Measurements from ENCODE around the gene ELSPBP1. TPM values are rescaled to one million over a fixed set of nuclear protein-coding genes. Genes with fewer than 3 reads are reported as not detected.

Gene ELSPBP1
- total and polyA plus RNA-seq, 4 donors, result not detected

DNA sequence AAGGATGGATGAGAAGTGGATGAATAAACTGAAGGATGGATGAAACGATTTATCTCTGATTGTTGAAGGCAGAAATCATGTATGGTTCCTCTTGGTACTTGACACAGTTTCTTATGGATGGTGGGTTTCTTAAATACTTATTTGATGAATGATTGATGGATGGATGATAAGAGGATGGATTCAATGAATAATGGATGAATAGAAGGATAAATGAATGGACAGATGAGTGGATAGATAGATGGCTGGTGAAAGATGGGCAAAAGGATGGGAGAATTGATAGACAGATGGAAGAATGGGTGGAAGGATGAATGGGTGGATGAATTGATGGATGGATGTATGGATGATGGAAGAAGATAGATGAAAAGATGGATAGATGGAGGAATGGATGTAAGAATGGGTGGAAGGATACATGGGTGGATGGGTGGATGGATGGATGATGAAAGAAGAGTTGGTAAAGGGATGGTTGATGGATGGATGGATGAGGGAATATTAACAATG is 1.8 kb downstream of the ELSPBP1 start:
- Histone ChIP-seq H3K4me1 (ENCODE audit: control insufficient read depth in 4 of 4, insufficient read depth in 4 of 4, low read length in 3 of 4) (no peaks in the 10 kb centered on the region), H3K9ac (ENCODE audit: low read depth in 1 of 2, low read length in 2 of 2) (no peak overlapping the region), H3K4me3 (ENCODE audit: low read depth in 1 of 3, low read length in 3 of 3) (no peak overlapping the region), H3K27me3 (ENCODE audit: control insufficient read depth in 4 of 4, insufficient read depth in 4 of 4, low read length in 3 of 4) (peaks cover 0 to 5% (median 0%) of the 10 kb centered on the region in 4 donors), H3K36me3 (ENCODE audit: control insufficient read depth in 4 of 4, insufficient read depth in 3 of 4, low read depth in 1 of 4, low read length in 3 of 4) (no peaks in the 10 kb centered on the region), H3K9me3 (ENCODE audit: control insufficient read depth in 4 of 4, low read length in 3 of 4) (no peaks in the 10 kb centered on the region), H3K27ac (ENCODE audit: low read depth in 1 of 2, low read length in 2 of 2) (no peak overlapping the region)
- DNase-seq (ENCODE audit: low spot score), result no peak
- WGBS, result 48% methylated on average over 1 of the region's 1 CpG
- TF ChIP-seq, protein P1, sequence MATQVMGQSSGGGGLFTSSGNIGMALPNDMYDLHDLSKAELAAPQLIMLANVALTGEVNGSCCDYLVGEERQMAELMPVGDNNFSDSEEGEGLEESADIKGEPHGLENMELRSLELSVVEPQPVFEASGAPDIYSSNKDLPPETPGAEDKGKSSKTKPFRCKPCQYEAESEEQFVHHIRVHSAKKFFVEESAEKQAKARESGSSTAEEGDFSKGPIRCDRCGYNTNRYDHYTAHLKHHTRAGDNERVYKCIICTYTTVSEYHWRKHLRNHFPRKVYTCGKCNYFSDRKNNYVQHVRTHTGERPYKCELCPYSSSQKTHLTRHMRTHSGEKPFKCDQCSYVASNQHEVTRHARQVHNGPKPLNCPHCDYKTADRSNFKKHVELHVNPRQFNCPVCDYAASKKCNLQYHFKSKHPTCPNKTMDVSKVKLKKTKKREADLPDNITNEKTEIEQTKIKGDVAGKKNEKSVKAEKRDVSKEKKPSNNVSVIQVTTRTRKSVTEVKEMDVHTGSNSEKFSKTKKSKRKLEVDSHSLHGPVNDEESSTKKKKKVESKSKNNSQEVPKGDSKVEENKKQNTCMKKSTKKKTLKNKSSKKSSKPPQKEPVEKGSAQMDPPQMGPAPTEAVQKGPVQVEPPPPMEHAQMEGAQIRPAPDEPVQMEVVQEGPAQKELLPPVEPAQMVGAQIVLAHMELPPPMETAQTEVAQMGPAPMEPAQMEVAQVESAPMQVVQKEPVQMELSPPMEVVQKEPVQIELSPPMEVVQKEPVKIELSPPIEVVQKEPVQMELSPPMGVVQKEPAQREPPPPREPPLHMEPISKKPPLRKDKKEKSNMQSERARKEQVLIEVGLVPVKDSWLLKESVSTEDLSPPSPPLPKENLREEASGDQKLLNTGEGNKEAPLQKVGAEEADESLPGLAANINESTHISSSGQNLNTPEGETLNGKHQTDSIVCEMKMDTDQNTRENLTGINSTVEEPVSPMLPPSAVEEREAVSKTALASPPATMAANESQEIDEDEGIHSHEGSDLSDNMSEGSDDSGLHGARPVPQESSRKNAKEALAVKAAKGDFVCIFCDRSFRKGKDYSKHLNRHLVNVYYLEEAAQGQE (IDR thresholded peaks at IDR 0.05), result no peak
- TF ChIP-seq RAD21 (IDR thresholded peaks at IDR 0.05), result no peak
- TF ChIP-seq RXRA (IDR thresholded peaks at IDR 0.05), result no peak
- TF ChIP-seq EGR1 (IDR thresholded peaks at IDR 0.05; ENCODE audit: low read depth in 2 of 2), result no peak
- TF ChIP-seq FOXA1 (IDR thresholded peaks at IDR 0.05), result no peak
- no peak for TF ChIP-seq JUND (IDR thresholded peaks at IDR 0.05)
- no peak for TF ChIP-seq TAF1 (conservative IDR thresholded peaks at IDR 0.05)
- no peak for TF ChIP-seq HNF4A (conservative IDR thresholded peaks at IDR 0.05)
- no peak for TF ChIP-seq YY1 (IDR thresholded peaks at IDR 0.05)
- TF ChIP-seq, protein P2, sequence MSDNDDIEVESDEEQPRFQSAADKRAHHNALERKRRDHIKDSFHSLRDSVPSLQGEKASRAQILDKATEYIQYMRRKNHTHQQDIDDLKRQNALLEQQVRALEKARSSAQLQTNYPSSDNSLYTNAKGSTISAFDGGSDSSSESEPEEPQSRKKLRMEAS (IDR thresholded peaks at IDR 0.05), result no peak

DNA sequence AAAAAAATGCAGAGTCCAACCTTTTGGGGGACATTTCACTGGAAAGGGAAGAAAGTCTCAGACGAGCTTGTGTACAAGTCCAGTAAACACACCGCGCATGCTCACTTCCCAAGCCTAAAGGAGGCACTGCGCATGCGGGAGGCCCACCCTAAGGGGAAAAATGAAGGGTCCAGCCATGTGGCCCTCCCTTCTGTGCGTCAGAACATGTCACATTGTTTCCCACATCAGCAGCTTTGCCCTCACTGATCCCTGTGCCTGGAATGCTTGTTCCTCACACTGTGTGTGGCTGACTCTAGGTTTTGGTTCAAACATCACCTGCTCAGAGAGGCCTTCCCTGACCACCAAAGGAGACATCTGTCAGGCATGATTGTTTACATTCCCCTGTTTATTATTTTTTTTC is 4.4 kb downstream of the ELSPBP1 start:
- Histone ChIP-seq H3K36me3 (ENCODE audit: control insufficient read depth in 4 of 4, insufficient read depth in 3 of 4, low read depth in 1 of 4, low read length in 3 of 4) (no peaks in the 10 kb centered on the region), H3K4me3 (ENCODE audit: low read depth in 1 of 3, low read length in 3 of 3) (no peak overlapping the region), H3K4me1 (ENCODE audit: control insufficient read depth in 4 of 4, insufficient read depth in 4 of 4, low read length in 3 of 4) (no peaks in the 10 kb centered on the region), H3K9ac (ENCODE audit: low read depth in 1 of 2, low read length in 2 of 2) (no peak overlapping the region), H3K9me3 (ENCODE audit: control insufficient read depth in 4 of 4, low read length in 3 of 4) (no peaks in the 10 kb centered on the region), H3K27me3 (ENCODE audit: control insufficient read depth in 4 of 4, insufficient read depth in 4 of 4, low read length in 3 of 4) (peaks cover 0 to 5% (median 0%) of the 10 kb centered on the region in 4 donors), H3K27ac (ENCODE audit: low read depth in 1 of 2, low read length in 2 of 2) (no peak overlapping the region)
- DNase-seq (ENCODE audit: low spot score), result no peak
- 76% methylated on average over 6 of the region's 6 CpGs for WGBS
- TF ChIP-seq JUND (IDR thresholded peaks at IDR 0.05), result no peak
- TF ChIP-seq HNF4G (IDR thresholded peaks at IDR 0.05), result no peak
- TF ChIP-seq, protein P3, sequence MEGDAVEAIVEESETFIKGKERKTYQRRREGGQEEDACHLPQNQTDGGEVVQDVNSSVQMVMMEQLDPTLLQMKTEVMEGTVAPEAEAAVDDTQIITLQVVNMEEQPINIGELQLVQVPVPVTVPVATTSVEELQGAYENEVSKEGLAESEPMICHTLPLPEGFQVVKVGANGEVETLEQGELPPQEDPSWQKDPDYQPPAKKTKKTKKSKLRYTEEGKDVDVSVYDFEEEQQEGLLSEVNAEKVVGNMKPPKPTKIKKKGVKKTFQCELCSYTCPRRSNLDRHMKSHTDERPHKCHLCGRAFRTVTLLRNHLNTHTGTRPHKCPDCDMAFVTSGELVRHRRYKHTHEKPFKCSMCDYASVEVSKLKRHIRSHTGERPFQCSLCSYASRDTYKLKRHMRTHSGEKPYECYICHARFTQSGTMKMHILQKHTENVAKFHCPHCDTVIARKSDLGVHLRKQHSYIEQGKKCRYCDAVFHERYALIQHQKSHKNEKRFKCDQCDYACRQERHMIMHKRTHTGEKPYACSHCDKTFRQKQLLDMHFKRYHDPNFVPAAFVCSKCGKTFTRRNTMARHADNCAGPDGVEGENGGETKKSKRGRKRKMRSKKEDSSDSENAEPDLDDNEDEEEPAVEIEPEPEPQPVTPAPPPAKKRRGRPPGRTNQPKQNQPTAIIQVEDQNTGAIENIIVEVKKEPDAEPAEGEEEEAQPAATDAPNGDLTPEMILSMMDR (IDR thresholded peaks at IDR 0.05; ENCODE audit: low read depth, low read length, missing input control), result no peak
- TF ChIP-seq, protein P4, sequence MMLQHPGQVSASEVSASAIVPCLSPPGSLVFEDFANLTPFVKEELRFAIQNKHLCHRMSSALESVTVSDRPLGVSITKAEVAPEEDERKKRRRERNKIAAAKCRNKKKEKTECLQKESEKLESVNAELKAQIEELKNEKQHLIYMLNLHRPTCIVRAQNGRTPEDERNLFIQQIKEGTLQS (IDR thresholded peaks at IDR 0.05), result no peak
- TF ChIP-seq TAF1 (conservative IDR thresholded peaks at IDR 0.05), result no peak
- TF ChIP-seq SP1 (IDR thresholded peaks at IDR 0.05), result no peak
- no peak for TF ChIP-seq RAD21 (IDR thresholded peaks at IDR 0.05)
- TF ChIP-seq, protein P2 (IDR thresholded peaks at IDR 0.05), result no peak
- TF ChIP-seq HNF4A (conservative IDR thresholded peaks at IDR 0.05), result no peak
- TF ChIP-seq NR2F2 (IDR thresholded peaks at IDR 0.05), result no peak
- no peak for TF ChIP-seq FOXA1 (IDR thresholded peaks at IDR 0.05)
- TF ChIP-seq FOXA2 (IDR thresholded peaks at IDR 0.05), result no peak
- TF ChIP-seq, protein P1 (IDR thresholded peaks at IDR 0.05), result no peak
- TF ChIP-seq, protein P5, sequence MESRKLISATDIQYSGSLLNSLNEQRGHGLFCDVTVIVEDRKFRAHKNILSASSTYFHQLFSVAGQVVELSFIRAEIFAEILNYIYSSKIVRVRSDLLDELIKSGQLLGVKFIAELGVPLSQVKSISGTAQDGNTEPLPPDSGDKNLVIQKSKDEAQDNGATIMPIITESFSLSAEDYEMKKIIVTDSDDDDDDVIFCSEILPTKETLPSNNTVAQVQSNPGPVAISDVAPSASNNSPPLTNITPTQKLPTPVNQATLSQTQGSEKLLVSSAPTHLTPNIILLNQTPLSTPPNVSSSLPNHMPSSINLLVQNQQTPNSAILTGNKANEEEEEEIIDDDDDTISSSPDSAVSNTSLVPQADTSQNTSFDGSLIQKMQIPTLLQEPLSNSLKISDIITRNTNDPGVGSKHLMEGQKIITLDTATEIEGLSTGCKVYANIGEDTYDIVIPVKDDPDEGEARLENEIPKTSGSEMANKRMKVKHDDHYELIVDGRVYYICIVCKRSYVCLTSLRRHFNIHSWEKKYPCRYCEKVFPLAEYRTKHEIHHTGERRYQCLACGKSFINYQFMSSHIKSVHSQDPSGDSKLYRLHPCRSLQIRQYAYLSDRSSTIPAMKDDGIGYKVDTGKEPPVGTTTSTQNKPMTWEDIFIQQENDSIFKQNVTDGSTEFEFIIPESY (IDR thresholded peaks at IDR 0.05), result no peak
- TF ChIP-seq EGR1 (IDR thresholded peaks at IDR 0.05; ENCODE audit: low read depth in 2 of 2), result no peak
- no peak for TF ChIP-seq YY1 (IDR thresholded peaks at IDR 0.05)
- TF ChIP-seq RXRA (IDR thresholded peaks at IDR 0.05), result no peak
